Body of pancreas (tissue), 4 donors: ENCODE measurements around the gene CAPZA1. TPM values are rescaled to one million over a fixed set of nuclear protein-coding genes. Genes with fewer than 3 reads are reported as not detected.
"Not testable (repeated sequence)": the region's sequence is repeated elsewhere in the genome, so short reads cannot be mapped to it uniquely, and the experiment has no call there.

ENCODE experiments used
- ATAC-seq: fragments of 150-250 bp; one replicate; pipeline ENCODE4 v1.9.1; 2016
- DNase-seq, 4 donors: peaks; one replicate each; pipeline ENCODE4 v3.0.0-alpha.2; 2019
- H3K27ac ChIP-seq, 4 donors: fragments of 200-600 bp; sonication (generic); 1 replicate in 3 of 4; 2 replicates in 1 of 4; pipeline versions ENCODE4 v1.5.1 to v1.6.1; 2016 to 2019; ENCODE audit warnings: mild to moderate bottlenecking in 1 of 4, mixed read lengths in 1 of 4, moderate library complexity in 1 of 4
- H3K27me3 ChIP-seq, 2 donors: fragments of 200-600 bp; sonication (generic); one replicate each; pipeline ENCODE4 v1.6.0; 2016; ENCODE audit warnings: mild to moderate bottlenecking in 1 of 2
- H3K36me3 ChIP-seq, 2 donors: fragments of 200-600 bp; sonication (generic); replicated peaks in 1 of 2; 2 replicates each; pipeline ENCODE4 v1.5.1; 2016; ENCODE audit warnings: low read depth in 2 of 2; ENCODE audit not compliant: insufficient read depth in 1 of 2
- H3K4me1 ChIP-seq: fragments of 200-600 bp; sonication (generic); one replicate; pipeline ENCODE4 v1.6.0; 2016
- H3K4me3 ChIP-seq, 2 donors: fragments of 200-600 bp; sonication (generic); 1 replicate in 1 of 2; 2 replicates in 1 of 2; pipeline ENCODE4 v1.5.1; 2016 to 2019
- H3K9me3 ChIP-seq, 3 donors: fragments of 200-600 bp; sonication (generic); 1 replicate in 2 of 3; 2 replicates in 1 of 3; pipeline ENCODE4 v1.5.1; 2016
- CTCF ChIP-seq, 7 experiments: fragments of 450-650 bp in 4 of 7; fragments of 200-600 bp in 3 of 7; sonication (generic) in 3 of 7; IDR thresholded peaks; one replicate each; pipeline ENCODE4 v1.5.1; 2016 to 2019; ENCODE audit warnings: antibody characterized with exemption in 7 of 7
- POLR2A ChIP-seq, 3 donors: fragments of 450-650 bp; IDR thresholded peaks; one replicate each; pipeline ENCODE4 v1.6.1; 2016; ENCODE audit warnings: antibody characterized with exemption in 3 of 3, mild to moderate bottlenecking in 2 of 3
- WGBS, 2 donors: methylation state at CpG; one replicate each; pipeline ENCODE4 v1.1.5; 2017; 5-methylcytosine and 5-hydroxymethylcytosine counted together
- intact Hi-C: fragments of 100-400 bp; cut with DNase I; formaldehyde crosslinking; loops from one replicate; pipeline ENCODE4 v1.15.1; 2023
- total RNA-seq, 2 donors: library from RNA; depleted of rRNA; stranded (reverse); fragments of >200 nt; gene quantifications; one replicate each; pipeline ENCODE4 v1.1.0, GENCODE V29; 2016

CAPZA1 gene
- total RNA-seq, 2 donors from 2014 or later = 56.0 to 66.9 TPM

- TF ChIP-seq CTCF (IDR thresholded peaks at IDR 0.05) (no peak), POLR2A (IDR thresholded peaks at IDR 0.05) (no peak)
- no peak for DNase-seq
- Histone ChIP-seq H3K4me3 (no peak overlapping the region), H3K4me1 (peaks cover 39% of the 10 kb centered on the region), H3K27ac (peak overlapping the region in 1 of 4 donors; percentile 34), H3K9me3 (no peaks in the 10 kb centered on the region), H3K27me3 (no peaks in the 10 kb centered on the region), H3K36me3 (no peaks in the 10 kb centered on the region)
- intact Hi-C loops = no loop called here
- no peak for ATAC-seq
- WGBS, 2 donors = 92 to 100% methylated on average over 1 of the region's 1 CpG
These were observed 18.4 kb downstream of the CAPZA1 start for GRCh38 chr1:112638110-112638428.

- intact Hi-C loops, H3K27ac ChIP-seq, H3K4me3 ChIP-seq, H3K9me3 ChIP-seq, ATAC-seq, H3K36me3 ChIP-seq, H3K27me3 ChIP-seq, DNase-seq: not testable (repeated sequence)
- peaks cover 20% of the 10 kb centered on the region for H3K4me1 ChIP-seq
- WGBS, 2 donors = 84 to 88% methylated on average over 8 to 13 of the region's 23 CpGs
These were observed 20.8 kb downstream of the CAPZA1 start for GRCh38 chr1:112640437-112640836.

- H3K36me3 ChIP-seq = no peaks in the 10 kb centered on the region
- H3K4me3 ChIP-seq = no peak overlapping the region
- TF ChIP-seq POLR2A (IDR thresholded peaks at IDR 0.05) = no peak
- TF ChIP-seq CTCF (IDR thresholded peaks at IDR 0.05) = no peak
- 74 to 85% methylated on average over 2 of the region's 2 CpGs for WGBS, 2 donors
- intact Hi-C loops = no loop called here
- no peak overlapping the region for H3K27ac ChIP-seq
- peaks cover 4% of the 10 kb centered on the region for H3K4me1 ChIP-seq
- H3K9me3 ChIP-seq = no peaks in the 10 kb centered on the region
- DNase-seq (no peak), ATAC-seq (no peak)
- no peaks in the 10 kb centered on the region for H3K27me3 ChIP-seq
These were observed 23.4 kb downstream of the CAPZA1 start for GRCh38 chr1:112643080-112643479.

GRCh38 chr1:112646225-112646624, 26.6 kb downstream of the CAPZA1 start:
- TF ChIP-seq CTCF (IDR thresholded peaks at IDR 0.05) (no peak), POLR2A (IDR thresholded peaks at IDR 0.05) (no peak)
- intact Hi-C loops = no loop called here
- 89 to 95% methylated on average over 4 of the region's 4 CpGs for WGBS, 2 donors
- Histone ChIP-seq H3K27ac (no peak overlapping the region), H3K27me3 (no peaks in the 10 kb centered on the region), H3K36me3 (peaks cover 0 to 3% of the 10 kb centered on the region in 2 donors), H3K9me3 (no peaks in the 10 kb centered on the region), H3K4me1 (peaks cover 4% of the 10 kb centered on the region), H3K4me3 (no peak overlapping the region)
- ATAC-seq (no peak), DNase-seq (peak in 1 of 4 donors; percentile 15)

- Histone ChIP-seq H3K4me3 (no peak overlapping the region), H3K9me3 (no peaks in the 10 kb centered on the region), H3K27ac (no peak overlapping the region), H3K27me3 (no peaks in the 10 kb centered on the region), H3K36me3 (peaks cover 0 to 14% of the 10 kb centered on the region in 2 donors), H3K4me1 (peaks cover 1% of the 10 kb centered on the region)
- intact Hi-C loops = no loop called here
- WGBS, 2 donors = 100% methylated on average over 1 of the region's 1 CpG
- TF ChIP-seq CTCF (IDR thresholded peaks at IDR 0.05) (no peak), POLR2A (IDR thresholded peaks at IDR 0.05) (no peak)
- DNase-seq (no peak), ATAC-seq (no peak)
These were observed 31.6 kb downstream of the CAPZA1 start for GRCh38 chr1:112651205-112651604.
